Gastrocnemius medialis (tissue), 4 donors: ENCODE measurements around the gene ICOS.

Experiments used
- POLR2A ChIP-seq, 2 donors: fragments of 450-650 bp; IDR thresholded peaks; one replicate each; pipeline ENCODE4 v1.6.1; 2017; ENCODE audit warnings: antibody characterized with exemption in 2 of 2, mild to moderate bottlenecking in 2 of 2, moderate library complexity in 2 of 2
- TF ChIP-seq, protein P1 (sequence below), 5 experiments: fragments of 450-650 bp in 3 of 5; fragments of 200-600 bp in 2 of 5; sonication (generic) in 2 of 5; IDR thresholded peaks in 4 of 5; conservative IDR thresholded peaks in 1 of 5; 1 replicate in 4 of 5; 2 replicates in 1 of 5; pipeline ENCODE4 v1.5.1; 2016 to 2019; ENCODE audit warnings: antibody characterized with exemption in 5 of 5, mild to moderate bottlenecking in 3 of 5, moderate library complexity in 3 of 5

DNA sequence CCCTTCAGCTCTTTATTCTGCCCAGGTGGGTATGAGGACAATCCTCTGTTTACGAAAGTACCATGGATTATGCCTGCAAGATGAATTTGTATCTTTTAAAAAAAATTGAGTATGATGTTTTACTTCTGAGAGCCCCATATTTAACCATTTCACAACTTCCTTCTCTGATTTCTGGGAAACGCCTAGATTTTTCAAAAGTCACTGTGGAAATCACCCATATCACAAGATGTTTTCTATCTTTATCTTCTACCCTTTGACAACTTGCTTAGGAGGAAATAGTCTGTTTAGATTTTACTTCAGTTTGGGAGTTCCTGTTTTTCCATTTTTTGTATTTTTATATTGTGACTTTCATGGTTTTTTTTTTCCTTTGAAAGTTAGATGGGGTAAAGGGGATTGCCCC is 53.0 kb downstream of the ICOS start:
- no peak for TF ChIP-seq POLR2A (IDR thresholded peaks at IDR 0.05)
- TF ChIP-seq, protein P1, sequence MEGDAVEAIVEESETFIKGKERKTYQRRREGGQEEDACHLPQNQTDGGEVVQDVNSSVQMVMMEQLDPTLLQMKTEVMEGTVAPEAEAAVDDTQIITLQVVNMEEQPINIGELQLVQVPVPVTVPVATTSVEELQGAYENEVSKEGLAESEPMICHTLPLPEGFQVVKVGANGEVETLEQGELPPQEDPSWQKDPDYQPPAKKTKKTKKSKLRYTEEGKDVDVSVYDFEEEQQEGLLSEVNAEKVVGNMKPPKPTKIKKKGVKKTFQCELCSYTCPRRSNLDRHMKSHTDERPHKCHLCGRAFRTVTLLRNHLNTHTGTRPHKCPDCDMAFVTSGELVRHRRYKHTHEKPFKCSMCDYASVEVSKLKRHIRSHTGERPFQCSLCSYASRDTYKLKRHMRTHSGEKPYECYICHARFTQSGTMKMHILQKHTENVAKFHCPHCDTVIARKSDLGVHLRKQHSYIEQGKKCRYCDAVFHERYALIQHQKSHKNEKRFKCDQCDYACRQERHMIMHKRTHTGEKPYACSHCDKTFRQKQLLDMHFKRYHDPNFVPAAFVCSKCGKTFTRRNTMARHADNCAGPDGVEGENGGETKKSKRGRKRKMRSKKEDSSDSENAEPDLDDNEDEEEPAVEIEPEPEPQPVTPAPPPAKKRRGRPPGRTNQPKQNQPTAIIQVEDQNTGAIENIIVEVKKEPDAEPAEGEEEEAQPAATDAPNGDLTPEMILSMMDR (IDR thresholded peaks at IDR 0.05 in 4 of 5, conservative IDR thresholded peaks at IDR 0.05 in 1 of 5): no peak
